GM10266 (cell line): ENCODE measurements around the gene TMEM176A.

Experiments
- DNase-seq: peaks from one replicate; pipeline ENCODE4 v3.0.0; 2012; ENCODE audit errors: extremely low spot score
- TF ChIP-seq, protein P1 (sequence below): IDR thresholded peaks from 2 replicates; pipeline ENCODE4 v1.5.1; 2012; ENCODE audit warnings: mild to moderate bottlenecking, low read depth; ENCODE audit not compliant: control insufficient read depth, insufficient read depth; ENCODE audit errors: missing control alignments

Gene TMEM176A

DNA sequence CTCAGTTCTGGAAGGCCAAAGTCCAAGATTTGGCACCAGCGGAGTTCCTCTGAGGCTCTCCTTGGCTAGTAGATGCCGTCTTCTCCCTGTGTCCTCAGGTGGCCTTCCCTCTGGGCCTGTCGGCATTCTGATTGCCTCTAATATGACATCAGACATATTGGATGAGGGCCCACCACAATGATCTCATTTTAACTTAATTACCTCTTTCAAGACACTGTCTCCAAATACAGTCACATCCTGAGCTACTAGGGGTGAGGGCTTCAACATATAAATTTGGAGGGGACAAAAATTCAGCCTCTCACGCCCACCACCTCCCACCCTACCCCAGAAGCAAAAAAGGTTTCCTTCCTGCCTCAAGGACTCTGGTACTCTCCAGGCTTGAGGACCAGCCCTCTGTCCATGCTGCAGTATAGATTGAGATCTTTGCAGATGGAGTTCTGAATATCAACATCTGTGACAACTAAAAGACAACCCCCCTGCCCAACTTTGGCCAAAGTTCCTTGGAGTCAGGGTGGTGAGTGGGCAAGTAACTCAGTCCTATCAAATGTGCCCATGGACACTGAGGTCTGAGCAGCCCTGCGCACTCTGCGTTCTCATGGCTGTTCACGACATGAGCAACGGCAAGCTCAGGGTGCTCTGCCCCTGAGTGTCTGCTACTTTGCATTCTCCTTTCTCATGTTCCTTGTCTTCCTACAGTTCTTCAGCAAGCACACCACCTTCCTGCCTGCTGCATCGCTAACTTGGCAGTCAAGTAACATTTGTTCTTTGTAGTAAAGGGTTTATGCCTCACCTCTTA lies 11.9 kb upstream of the TMEM176A start:
- TF ChIP-seq, protein P1, sequence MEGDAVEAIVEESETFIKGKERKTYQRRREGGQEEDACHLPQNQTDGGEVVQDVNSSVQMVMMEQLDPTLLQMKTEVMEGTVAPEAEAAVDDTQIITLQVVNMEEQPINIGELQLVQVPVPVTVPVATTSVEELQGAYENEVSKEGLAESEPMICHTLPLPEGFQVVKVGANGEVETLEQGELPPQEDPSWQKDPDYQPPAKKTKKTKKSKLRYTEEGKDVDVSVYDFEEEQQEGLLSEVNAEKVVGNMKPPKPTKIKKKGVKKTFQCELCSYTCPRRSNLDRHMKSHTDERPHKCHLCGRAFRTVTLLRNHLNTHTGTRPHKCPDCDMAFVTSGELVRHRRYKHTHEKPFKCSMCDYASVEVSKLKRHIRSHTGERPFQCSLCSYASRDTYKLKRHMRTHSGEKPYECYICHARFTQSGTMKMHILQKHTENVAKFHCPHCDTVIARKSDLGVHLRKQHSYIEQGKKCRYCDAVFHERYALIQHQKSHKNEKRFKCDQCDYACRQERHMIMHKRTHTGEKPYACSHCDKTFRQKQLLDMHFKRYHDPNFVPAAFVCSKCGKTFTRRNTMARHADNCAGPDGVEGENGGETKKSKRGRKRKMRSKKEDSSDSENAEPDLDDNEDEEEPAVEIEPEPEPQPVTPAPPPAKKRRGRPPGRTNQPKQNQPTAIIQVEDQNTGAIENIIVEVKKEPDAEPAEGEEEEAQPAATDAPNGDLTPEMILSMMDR, result no peak
- DNase-seq, result no peak

DNA sequence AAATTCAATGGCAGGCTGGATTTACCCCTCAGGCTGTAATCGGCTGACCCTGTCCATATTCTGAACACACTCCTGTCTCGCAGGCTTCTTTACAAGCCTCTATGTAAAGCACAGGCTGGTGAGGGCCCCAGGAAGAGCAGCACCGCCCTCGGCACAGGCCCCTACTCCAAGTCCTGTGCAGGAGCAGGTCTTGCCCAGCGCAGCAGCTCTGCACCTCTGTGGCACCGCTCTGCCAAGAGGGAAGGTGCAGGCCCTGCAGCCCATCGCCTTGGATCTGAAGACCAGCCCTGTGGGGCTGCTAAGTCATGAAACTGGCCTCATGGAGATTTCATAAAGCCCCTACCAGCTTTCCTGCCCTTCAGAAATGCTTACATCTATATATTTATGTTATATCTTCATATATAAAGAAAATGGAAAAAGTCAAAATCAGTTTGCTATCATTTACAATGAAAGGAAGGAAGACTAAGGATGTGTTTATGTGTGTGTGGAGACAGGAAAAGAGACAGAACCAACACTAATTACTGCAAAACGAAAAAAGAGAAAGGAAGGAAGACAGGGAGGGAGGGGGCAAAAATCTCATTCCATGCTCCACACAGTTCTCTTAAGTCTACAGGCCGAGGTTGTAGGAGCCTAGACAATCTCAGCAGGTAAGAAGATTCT lies 10.0 kb upstream of the TMEM176A start:
- DNase-seq, result no peak
- TF ChIP-seq, protein P1, result no peak

DNA sequence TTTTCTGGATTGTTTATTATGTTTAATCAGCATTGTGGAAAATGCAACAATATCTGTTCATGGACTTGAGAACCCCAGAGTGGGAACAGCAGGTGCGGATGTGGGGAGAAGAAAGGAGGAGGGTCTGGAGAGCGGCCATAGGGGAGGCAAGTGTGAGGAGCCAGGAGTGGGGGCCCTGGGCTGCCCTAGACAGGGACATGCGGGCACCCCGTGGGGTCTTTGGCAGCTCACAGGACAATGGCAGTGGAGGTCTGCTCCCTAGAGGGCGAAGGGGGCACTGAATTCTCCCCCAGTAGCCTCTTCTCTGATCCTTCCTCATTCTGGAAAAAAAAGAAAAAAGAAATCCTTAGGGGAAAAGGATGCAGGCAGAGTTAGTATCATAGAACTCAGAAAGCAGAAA lies 9.3 kb upstream of the TMEM176A start:
- DNase-seq, result no peak
- TF ChIP-seq, protein P1, result no peak

DNA sequence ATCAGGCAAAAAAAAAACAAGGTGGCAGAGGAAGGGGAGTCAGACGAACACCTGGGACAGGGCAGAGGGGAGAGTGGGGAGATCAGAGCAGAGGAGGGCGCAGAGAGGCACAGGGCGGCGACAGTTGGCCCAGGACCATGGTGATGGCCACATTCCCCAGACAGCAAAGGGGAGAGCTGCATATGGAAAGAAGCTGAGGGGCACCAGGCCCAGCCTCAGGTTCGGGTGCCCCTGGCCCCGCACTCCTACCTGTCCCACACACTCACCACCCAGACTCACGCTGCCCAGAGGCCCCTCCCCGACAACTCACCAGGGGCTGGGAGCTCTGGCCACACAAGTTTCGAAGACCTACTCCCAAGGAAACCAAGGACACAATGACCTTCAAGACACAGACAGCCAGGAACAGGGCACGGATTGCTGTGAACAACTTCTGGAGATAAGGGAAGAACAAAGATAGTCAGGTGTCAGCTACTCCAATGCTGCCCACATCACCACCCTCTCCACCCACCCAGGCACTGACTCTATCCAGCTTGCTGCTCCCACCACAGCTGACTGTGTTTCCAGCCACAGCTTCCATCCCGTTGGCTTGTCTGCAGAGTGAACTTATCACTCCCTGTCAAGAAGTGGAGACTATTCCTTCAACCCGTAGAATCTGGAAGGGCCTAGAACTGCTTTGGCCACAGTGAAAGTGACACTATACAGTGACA lies 8.7 kb upstream of the TMEM176A start:
- TF ChIP-seq, protein P1, result no peak
- no peak for DNase-seq

DNA sequence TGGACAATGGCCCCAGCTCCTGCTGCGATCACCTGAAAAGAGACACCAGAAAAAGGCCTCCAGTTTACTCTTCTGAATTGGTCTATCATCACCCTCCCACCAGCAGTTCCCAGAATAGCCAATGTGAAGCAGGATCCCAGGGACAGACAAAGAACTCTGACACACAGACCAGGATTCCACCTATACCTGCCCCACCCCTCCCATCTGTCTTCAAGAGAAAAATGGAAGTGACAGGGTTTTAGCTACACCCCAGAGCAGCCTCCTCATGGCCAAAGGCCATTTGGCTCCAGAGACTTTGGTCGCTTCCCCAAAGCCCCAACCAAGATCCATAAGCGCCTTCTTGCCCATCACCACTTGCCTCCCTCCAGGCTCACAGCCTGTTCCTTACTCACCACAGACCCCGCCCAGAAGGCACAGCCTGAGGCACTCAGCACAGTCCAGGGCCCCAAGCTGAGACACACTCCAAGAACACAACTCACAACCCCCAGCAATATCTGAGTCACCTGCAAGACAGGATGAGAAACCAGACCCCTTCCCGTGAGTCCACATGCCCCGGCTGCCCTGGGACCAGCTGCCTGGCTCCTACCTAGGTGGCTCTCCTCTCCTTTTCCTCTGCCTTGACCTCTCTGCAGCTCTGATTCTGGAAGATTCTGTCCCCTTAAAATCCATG lies 6.9 kb upstream of the TMEM176A start:
- TF ChIP-seq, protein P1, result no peak
- no peak for DNase-seq

DNA sequence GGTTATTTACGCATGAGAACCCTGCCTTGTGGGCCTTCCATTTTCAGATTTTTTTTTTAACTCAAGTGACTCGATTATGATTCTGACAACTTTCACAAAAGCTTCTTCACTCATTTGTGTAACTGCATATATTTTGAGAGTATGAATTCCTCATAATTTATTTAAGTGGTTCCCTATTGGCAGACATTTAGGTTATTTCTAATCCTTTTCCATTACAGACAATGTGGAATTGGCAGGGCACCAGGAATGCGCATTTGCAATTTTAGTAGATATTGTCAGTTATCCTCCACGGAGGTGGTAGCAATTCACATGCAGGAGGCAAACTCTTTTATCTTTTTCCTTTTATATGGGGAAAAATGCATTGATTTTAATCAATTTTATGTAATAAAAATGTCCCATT lies 2.9 kb upstream of the TMEM176A start:
- no peak for DNase-seq
- TF ChIP-seq, protein P1, result no peak
